ENCODE measurements around the gene DCAF15.

Gene DCAF15

DNA sequence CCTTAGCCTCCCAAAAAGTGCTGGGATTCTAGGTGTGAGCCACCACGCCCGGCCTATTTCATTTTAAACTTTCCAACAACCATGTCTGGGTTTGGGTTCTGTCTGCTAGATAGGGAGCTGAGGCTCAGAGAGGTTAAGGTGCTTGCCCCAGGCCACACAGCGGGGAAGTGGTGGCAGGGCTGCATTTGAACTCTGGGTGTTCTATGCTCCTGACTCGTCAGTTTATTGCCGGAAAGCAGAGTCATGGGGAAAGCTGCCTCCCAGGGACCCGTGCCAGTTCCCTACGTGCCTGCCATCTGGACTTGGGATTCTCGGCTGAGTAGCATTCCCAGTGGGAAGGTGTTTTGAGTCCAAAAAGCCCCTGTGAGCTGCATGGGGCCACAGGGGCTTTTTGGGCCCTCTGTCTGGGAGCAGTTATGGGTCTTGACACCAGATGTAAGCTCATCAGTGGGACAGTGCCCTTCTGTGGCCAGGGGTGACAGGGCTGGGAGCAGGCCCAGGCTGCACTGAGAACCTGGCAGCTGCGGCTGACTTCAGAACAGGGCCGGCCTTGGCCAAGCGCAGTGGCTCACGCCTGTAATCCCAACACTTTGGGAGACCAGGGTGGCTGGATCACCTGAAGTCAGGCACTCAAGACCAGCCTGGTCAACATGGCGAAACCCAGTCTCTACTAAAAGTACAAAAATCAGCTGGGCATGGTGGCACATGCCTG, 42.9 kb downstream of the DCAF15 start:
- DNase-seq (ENCODE audit: low read depth) = no peak
- H3K4me3 ChIP-seq (ENCODE audit: low read depth, low read length) = no peak overlapping the region
- no peak for TF ChIP-seq CTCF (IDR thresholded peaks at IDR 0.05; ENCODE audit: control insufficient read depth, extremely low read depth, insufficient read depth)

DNA sequence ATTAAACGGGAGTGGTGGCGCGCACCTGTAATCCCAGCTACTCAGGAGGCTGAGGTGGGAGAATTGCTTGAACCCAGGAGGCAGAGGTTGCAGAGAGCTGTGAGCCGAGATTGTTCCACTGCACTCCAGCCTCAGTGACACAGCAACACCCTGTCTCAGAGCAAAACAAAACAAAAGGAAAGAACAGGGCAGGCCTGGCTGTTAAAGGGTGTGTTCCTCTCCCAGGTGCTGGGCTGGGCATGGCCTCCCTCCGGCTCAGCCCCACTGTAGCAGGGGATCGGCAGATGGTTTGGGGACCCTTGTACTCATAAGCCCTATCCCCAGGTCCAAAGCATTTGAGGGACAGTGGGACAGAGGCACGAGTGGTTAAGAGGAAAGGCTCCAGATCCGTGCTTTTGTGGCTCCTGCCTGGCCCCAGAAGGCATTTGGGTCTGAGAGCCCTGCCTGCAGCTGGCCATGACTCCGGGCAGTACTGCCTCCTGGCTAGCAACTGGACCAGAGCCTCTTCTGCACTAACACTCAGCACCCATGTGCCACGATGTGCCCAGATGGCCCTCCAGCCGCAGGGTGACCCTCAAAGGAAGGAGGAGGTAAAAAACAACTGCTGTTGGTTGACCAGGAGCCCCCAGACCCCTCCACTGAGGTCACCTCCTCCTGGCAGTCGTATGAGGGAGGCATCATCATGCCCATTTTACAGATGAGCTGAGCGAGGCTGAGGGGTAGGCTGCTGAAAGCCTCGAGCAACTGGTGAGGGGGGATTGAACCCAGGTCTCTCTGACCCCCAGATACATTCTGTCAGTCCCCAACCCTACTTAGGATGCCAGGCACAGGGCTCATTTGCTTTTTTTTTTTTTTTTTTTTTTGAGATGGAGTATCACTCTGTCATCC, 43.8 kb downstream of the DCAF15 start:
- H3K4me3 ChIP-seq (ENCODE audit: low read depth, low read length) = no peak overlapping the region
- DNase-seq (ENCODE audit: low read depth) = no peak
- no peak for TF ChIP-seq CTCF (IDR thresholded peaks at IDR 0.05; ENCODE audit: control insufficient read depth, extremely low read depth, insufficient read depth)

DNA sequence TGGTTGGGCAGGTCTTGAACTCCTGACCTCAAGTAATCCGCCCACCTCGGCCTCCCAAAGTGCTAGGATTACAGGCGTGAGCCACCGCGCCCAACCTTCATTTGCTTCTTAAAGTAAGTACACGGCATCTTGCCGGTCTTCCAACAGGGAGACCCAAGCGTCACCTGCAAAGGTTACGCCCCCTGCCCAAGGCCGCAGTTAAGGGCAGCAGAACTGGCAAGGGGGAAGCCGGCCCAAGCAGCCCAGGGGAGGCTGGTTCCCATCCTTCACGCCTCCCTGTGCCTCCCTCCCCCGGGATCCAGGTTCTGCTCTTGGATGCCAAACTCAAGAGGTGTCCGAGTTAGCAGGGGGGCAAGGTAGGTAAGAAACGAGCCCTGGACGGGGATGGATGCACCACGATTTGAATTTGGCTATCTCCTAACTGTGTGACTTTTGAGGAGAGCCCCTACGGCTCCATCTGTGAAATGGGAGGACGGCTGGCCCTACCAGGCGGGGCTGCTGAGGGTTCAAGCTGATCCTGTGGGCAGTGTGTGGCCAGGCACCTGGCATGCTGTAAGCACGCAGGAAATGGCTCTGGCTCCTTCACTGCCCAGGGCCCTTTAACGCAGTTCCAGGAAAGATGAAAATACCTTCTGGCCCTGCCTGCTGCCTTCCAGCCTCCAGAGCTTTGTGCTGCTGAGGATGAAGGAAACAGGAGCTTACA, 44.8 kb downstream of the DCAF15 start:
- no peak overlapping the region for H3K4me3 ChIP-seq (ENCODE audit: low read depth, low read length)
- DNase-seq (ENCODE audit: low read depth) = no peak
- no peak for TF ChIP-seq CTCF (IDR thresholded peaks at IDR 0.05; ENCODE audit: control insufficient read depth, extremely low read depth, insufficient read depth)

DNA sequence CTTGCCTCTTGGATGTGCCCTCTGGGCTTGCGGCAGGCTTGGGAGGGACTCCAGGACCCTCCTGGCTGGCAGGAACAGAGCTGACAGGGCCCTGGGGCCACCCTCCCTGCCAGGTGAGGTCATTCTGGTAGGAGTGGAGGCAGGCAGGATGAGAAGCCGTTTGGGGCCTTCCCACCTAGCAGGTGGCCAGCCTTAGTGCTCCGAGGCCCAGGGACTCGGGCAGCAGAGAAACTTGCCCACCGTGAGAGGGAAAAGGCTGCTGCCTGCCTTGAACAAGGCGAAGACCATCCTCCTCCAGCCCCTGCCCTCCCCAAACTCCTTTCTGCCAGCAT, 45.3 kb downstream of the DCAF15 start:
- TF ChIP-seq CTCF (IDR thresholded peaks at IDR 0.05; ENCODE audit: control insufficient read depth, extremely low read depth, insufficient read depth) = no peak
- DNase-seq (ENCODE audit: low read depth) = no peak
- no peak overlapping the region for H3K4me3 ChIP-seq (ENCODE audit: low read depth, low read length)

DNA sequence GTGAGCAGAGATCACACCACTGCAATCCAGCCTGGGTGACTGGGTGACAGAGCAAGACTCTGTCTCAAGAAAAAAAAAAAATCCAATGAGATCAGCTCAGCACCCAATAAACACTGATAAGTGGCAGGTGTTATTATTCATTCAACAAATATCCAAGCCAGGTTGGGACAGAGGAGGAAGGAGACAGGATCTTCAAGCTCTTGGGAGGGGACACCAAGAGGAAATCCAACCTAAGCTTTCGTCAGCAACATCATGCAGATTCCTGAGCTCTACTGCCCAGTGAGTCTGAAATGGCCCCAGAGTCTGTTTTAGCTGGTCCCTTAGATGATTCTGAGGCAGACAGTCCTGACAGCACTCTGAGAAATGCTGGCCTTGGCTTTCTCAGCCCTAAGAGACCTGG, 46.1 kb downstream of the DCAF15 start:
- no peak for TF ChIP-seq CTCF (IDR thresholded peaks at IDR 0.05; ENCODE audit: control insufficient read depth, extremely low read depth, insufficient read depth)
- H3K4me3 ChIP-seq (ENCODE audit: low read depth, low read length) = no peak overlapping the region
- DNase-seq (ENCODE audit: low read depth) = no peak

- H3K4me3 ChIP-seq (ENCODE audit: low read depth, low read length) = no peak overlapping the region
- no peak for DNase-seq (ENCODE audit: low read depth)
- TF ChIP-seq CTCF (IDR thresholded peaks at IDR 0.05; ENCODE audit: control insufficient read depth, extremely low read depth, insufficient read depth) = no peak
Observed at GRCh38 chr19:13999085-13999484, 46.8 kb downstream of the DCAF15 start.
